SU-DHL-6 (cell line): ENCODE data around the gene NR1D1.

ENCODE experiments used
- CTCF ChIP-seq: fragments of 200-600 bp; sonication (generic); IDR thresholded peaks from one replicate; pipeline ENCODE4 v1.5.1; 2017; ENCODE audit warnings: antibody characterized with exemption, mild to moderate bottlenecking, low read length, moderate library complexity; ENCODE audit not compliant: insufficient read depth, poor library complexity, severe bottlenecking
- EZH2phosphoT487 ChIP-seq: fragments of 200-600 bp; sonication (generic), shearing (Covaris generic); conservative IDR thresholded peaks from 2 replicates; pipeline ENCODE4 v1.6.1; 2018; ENCODE audit warnings: mild to moderate bottlenecking, antibody characterized with exemption, low read length, moderate library complexity, mixed read lengths

GRCh38 chr17:40086150-40087044, 14.0 kb downstream of the NR1D1 start:
- TF ChIP-seq CTCF (peak; percentile 89), EZH2phosphoT487 (no peak)
